Activated CD4-positive, CD25-positive, alpha-beta regulatory T cell treated with anti-CD3 and anti-CD28 coated beads, Interleukin-2, amount 50 U/mL, for 16 hours (primary cell): ENCODE results near the gene ART3.
A peak's percentile ranks its signal among the peaks of the same experiment; 100 is the strongest.

Experiments used
- DNase-seq: peaks from one replicate; pipeline ENCODE4 v3.0.0-alpha.2; 2020; ENCODE audit warnings: low read depth, low spot score

ART3 gene

GRCh38 chr4:76144546-76144945 is 70.0 kb downstream of the ART3 start:
- DNase-seq, result no peak

- peak; percentile 7 for DNase-seq
These were observed 73.1 kb downstream of the ART3 start for GRCh38 chr4:76147454-76148141.

- DNase-seq, result peak; percentile 92
These were observed 73.8 kb downstream of the ART3 start, which contains the start of gene NUP54 for GRCh38 chr4:76148142-76148865. TSS of gene NUP54 (minus strand) at chr4:76148397. CDS start at chr4:76148374, 23 bp downstream.

GRCh38 chr4:76153356-76153755 is 78.8 kb downstream of the ART3 start:
- DNase-seq, result no peak

GRCh38 chr4:76155979-76156378 is 81.5 kb downstream of the ART3 start:
- DNase-seq, result no peak

- DNase-seq, result no peak
These were observed 82.1 kb downstream of the ART3 start for GRCh38 chr4:76156635-76157034.

GRCh38 chr4:76160355-76160754 is 85.8 kb downstream of the ART3 start:
- DNase-seq, result no peak
